ENCODE results near the gene CDC42BPA. TPM values are rescaled to one million over a fixed set of nuclear protein-coding genes. Genes with fewer than 3 reads are reported as not detected.

The CDC42BPA gene
- total and polyA plus RNA-seq, 2 of the 8 experiments (the other 6 are each of a cell fraction or from before 2014, with no cell fraction given), result 7.1 to 28.5 TPM

DNA sequence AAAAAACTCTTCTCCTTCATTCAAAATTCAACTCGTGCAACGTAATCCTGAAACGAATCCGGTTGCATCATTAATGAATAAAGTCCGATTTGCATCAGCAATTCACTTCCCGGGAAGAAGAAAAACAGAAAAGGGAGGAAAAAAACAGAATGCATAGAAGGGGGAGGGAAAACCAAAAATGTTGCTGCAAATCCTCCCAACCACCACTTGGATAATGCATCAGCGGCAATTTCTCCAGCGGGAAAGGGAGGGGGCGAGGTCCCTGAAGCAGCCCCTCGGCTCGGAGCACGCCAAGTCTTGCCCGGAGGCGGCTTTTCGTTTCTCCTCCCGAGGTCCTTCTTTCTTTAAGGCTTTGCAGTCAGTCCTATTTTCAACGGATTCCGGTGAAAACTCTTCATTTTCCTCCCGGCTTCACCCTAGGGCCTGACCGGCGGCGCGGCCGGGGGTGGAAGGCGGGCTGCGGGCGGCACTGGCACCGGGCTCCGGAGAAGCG is 723 bp downstream of the CDC42BPA start (continued):
- TF ChIP-seq EP300 (IDR thresholded peaks at IDR 0.05; ENCODE audit: borderline replicate concordance in 1 of 2, low read depth in 2 of 2, low read length in 2 of 2) (no peak), FOSL1 (IDR thresholded peaks at IDR 0.05; ENCODE audit: insufficient read depth, low read depth, low read length) (no peak), CHD2 (IDR thresholded peaks at IDR 0.05; ENCODE audit: low read length) (no peak), SP4 (IDR thresholded peaks at IDR 0.05; ENCODE audit: low read length) (no peak), RFX5 (IDR thresholded peaks at IDR 0.05; ENCODE audit: borderline replicate concordance, low read depth, low read length) (no peak), TBP (IDR thresholded peaks at IDR 0.05; ENCODE audit: low read depth, low read length) (0 out of 2 replicates have a peak, but pooled peaks have one; percentile 37), RNF2 (IDR thresholded peaks at IDR 0.05; ENCODE audit: borderline replicate concordance, low read depth, low read length, missing control alignments, poor library complexity, severe bottlenecking) (no peak), ZNF274 (IDR thresholded peaks at IDR 0.05; ENCODE audit: borderline replicate concordance, extremely low read depth, low read length) (no peak), EGR1 (IDR thresholded peaks at IDR 0.05; ENCODE audit: borderline replicate concordance, low read depth, low read length) (no peak), HDAC2 (IDR thresholded peaks at IDR 0.05; ENCODE audit: borderline replicate concordance in 1 of 2, low read depth in 2 of 2, low read length in 2 of 2) (no peak), SIN3A (conservative IDR thresholded peaks at IDR 0.05 in 1 of 2, IDR thresholded peaks at IDR 0.05 in 1 of 2; ENCODE audit: low read depth in 1 of 2, low read length in 2 of 2) (peak in 1 of 2 experiments; percentile 64; a peak in 1 of 4 replicates), NANOG (IDR thresholded peaks at IDR 0.05; ENCODE audit: insufficient read depth, low read depth, low read length, poor library complexity, severe bottlenecking) (no peak), NRF1 (IDR thresholded peaks at IDR 0.05; ENCODE audit: low read depth, low read length) (no peak), JUND (IDR thresholded peaks at IDR 0.05; ENCODE audit: low read length) (no peak), TEAD4 (IDR thresholded peaks at IDR 0.05; ENCODE audit: low read depth, low read length) (no peak), SAP30 (IDR thresholded peaks at IDR 0.05; ENCODE audit: insufficient read depth, insufficient replicate concordance, low read length) (peak; percentile 43), RBBP5 (IDR thresholded peaks at IDR 0.05; ENCODE audit: borderline replicate concordance, low read depth, low read length) (0 out of 2 replicates have a peak, but pooled peaks have one; percentile 59), CEBPB (IDR thresholded peaks at IDR 0.05; ENCODE audit: low read depth, low read length) (peak; percentile 73; the same call in 1 of the 2 replicates), ASH2L (IDR thresholded peaks at IDR 0.05; ENCODE audit: low read length) (peak; percentile 64), SP2 (IDR thresholded peaks at IDR 0.05; ENCODE audit: low read length) (no peak), POLR2AphosphoS5 (IDR thresholded peaks at IDR 0.05; ENCODE audit: low read depth, low read length) (peak; percentile 50), SRF (IDR thresholded peaks at IDR 0.05; ENCODE audit: low read depth, low read length) (no peak), GABPA (IDR thresholded peaks at IDR 0.05; ENCODE audit: borderline replicate concordance, insufficient read depth, low read length) (no peak), BCL11A (IDR thresholded peaks at IDR 0.05; ENCODE audit: low read depth in 2 of 2, low read length in 2 of 2) (no peak), CTBP2 (IDR thresholded peaks at IDR 0.05; ENCODE audit: borderline replicate concordance, insufficient read depth, insufficient read length, low read length) (no peak)

All from H1 (cell line).